GM20000 (cell line): Measurements from ENCODE around the gene CFAP251.

Experiments used
- DNase-seq: peaks from one replicate; pipeline ENCODE4 v3.0.0; 2012; ENCODE audit warnings: low spot score
- TF ChIP-seq, protein P1 (sequence below): IDR thresholded peaks from 2 replicates; pipeline ENCODE4 v1.5.1; 2012; ENCODE audit warnings: mild to moderate bottlenecking, control low read depth; ENCODE audit errors: extremely low read depth, missing control alignments

Gene CFAP251

DNA sequence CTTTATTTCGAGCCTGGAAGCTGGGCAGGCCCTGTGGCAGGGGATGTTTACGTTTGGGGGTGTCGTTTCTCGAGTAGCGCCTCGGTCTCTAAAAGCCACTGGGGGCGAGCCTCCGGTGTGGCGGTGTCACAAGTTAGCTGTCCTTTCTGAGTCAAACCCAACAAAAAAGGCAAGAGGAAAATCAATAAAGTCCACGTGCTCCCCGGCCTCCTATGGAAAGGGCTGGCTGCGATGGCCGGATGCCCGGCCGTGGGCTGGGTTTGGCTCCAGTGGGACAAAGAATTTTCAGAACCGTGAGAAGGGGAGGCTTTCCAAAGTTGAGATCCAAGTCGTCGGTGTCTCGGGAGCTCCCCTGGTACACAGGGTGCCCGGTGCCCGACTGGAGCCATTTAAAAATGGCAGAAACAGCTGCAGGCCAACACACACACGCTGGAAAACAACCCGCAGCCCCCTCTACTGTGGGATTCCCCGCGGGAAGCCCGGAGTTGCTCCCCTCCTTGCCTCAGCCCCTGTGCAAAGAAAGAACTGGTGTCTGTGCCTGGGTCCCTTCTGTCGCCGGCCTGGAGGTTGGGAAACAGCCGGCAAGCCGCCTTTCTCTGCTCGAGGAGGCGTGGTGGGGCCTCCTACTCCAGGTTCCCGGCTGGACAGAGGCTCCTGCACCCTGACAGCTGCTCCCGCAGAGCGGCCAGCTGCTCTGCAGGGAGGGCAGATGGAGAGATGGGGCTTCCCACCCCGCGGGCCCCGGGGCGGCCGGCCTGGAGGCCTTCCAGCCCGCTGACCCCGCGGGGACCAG is 105.1 kb downstream of the CFAP251 start:
- TF ChIP-seq, protein P1, sequence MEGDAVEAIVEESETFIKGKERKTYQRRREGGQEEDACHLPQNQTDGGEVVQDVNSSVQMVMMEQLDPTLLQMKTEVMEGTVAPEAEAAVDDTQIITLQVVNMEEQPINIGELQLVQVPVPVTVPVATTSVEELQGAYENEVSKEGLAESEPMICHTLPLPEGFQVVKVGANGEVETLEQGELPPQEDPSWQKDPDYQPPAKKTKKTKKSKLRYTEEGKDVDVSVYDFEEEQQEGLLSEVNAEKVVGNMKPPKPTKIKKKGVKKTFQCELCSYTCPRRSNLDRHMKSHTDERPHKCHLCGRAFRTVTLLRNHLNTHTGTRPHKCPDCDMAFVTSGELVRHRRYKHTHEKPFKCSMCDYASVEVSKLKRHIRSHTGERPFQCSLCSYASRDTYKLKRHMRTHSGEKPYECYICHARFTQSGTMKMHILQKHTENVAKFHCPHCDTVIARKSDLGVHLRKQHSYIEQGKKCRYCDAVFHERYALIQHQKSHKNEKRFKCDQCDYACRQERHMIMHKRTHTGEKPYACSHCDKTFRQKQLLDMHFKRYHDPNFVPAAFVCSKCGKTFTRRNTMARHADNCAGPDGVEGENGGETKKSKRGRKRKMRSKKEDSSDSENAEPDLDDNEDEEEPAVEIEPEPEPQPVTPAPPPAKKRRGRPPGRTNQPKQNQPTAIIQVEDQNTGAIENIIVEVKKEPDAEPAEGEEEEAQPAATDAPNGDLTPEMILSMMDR, result no peak
- peak; percentile 81 for DNase-seq

DNA sequence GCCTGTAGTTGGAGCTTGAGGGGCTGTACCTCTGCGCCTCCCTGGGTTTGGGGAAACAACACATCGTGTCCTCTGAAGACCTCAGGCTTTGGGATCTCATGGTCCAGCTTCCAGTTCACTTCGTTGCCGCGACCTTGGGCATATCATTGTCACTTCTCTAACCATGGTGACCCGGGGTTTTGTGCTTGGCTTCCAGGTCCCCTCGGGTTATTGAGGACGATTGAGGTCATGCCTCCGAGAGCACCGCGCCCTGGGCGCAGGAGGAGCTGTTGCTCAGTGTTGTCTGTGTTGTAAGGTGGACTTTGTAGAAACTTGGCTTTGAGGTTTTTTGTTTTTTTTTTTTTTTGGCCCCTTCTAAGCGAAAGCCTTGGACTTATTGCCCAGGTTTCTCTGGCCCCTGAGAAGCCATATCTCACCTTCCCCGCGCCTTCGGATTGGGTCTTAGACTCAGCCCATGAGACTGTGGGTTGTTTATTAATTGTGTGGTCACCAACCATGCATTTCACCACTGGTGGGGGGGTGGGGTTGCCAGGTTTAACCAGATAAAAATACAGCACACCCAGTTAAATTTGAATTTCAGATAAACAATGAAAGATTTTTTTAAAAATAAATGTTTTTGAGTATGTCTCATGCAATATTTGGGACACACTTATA is 105.9 kb downstream of the CFAP251 start:
- DNase-seq, result peak; percentile 63
- TF ChIP-seq, protein P1, result no peak

DNA sequence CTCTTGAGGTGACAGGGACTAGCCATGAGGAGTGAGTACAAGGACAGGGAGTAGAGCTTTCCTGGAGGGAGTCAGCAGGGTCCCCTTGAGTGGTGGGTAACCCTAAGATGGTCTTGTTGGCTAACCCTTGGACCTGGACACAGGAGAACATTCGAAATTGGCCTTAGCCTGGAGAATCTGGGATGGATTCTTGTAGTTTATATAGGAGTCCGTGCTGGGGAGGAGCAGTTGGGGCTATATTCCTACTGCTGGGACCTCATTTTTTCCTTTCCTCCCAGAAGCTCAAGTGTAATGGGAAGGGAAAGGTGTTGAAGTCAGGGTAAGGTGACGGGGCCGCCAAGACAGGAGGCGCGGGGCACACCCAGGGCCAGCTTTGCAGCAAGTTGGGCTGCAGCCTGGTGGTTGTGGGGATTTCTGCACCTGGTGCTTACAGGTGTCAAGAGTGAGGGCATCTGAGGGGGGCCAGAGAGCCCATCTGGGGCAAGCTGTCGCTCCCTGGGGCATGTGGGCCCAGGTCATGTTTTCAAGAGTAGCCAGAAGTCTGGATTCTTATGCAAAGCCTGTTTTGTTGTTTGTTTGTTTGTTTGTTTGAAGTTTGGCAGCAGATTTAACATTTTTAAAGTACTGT is 108.4 kb downstream of the CFAP251 start:
- DNase-seq, result no peak
- TF ChIP-seq, protein P1, result no peak

DNA sequence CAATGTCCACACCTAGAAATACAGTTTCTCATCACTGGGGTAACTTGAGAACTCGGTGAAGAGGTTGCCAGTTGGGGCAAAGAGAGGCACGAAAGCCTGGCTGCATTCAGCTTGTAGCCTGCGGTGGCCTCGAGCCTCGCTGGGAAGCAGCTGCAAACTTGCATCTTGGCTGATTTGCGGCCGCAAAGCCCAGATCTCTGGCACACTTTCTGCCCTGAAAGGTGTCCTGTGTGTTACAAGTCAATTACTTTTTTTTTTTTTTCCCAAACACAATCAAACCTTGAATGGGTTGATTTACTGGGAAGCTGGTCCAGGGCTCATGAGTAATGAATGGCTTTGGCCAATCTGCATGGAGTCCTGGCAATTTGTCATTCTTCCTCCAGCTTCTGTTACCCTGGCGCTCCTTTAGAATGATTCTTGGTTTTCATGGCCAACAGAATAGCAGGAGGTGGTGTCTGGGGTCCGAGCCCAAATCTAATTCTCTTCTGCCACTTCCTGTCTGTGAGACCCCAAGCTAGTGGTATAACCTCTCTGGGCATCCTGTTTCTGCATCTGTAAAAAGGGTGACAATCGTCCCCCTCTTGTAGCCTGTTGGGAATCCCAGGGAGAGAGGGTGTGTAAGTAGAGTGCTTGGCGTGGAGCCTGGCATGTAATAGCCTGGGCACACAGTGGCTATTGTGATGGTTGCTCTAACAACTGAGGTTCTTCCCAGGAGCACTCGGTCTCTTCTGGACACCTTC is 109.9 kb downstream of the CFAP251 start:
- TF ChIP-seq, protein P1, result no peak
- no peak for DNase-seq

DNA sequence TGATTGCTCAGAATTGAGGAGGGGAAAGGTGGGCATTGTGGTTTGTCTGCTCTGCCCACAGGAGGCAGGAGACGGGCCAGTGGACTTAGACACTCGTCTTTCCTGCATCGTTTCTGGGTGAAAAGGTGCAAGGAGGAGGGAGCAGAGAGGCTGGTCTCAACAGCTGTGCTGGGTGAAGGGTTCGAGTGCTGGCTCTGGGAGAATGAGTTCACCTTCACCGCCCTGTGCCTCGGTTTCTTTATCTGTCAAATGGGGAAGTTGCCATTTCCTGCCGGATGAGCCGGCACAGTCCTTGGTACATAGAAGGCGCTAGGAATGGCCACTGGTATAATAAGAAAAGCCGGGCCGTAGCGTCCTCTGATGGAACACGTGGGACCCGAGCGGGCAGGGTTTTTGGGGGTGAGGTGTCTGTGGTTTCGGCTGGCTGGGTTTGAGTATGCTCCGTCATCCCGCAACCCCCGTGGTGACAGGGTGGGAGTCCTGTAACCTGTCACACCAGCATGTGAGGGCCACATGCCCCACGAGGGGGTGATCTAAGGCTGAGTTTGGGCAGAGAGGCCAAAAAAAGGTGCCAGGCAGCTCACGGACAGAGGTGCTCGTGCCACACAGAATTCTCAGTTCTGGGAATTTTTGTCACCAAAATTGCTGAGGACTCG is 110.6 kb downstream of the CFAP251 start:
- peak; percentile 79 for DNase-seq
- TF ChIP-seq, protein P1, result no peak

DNA sequence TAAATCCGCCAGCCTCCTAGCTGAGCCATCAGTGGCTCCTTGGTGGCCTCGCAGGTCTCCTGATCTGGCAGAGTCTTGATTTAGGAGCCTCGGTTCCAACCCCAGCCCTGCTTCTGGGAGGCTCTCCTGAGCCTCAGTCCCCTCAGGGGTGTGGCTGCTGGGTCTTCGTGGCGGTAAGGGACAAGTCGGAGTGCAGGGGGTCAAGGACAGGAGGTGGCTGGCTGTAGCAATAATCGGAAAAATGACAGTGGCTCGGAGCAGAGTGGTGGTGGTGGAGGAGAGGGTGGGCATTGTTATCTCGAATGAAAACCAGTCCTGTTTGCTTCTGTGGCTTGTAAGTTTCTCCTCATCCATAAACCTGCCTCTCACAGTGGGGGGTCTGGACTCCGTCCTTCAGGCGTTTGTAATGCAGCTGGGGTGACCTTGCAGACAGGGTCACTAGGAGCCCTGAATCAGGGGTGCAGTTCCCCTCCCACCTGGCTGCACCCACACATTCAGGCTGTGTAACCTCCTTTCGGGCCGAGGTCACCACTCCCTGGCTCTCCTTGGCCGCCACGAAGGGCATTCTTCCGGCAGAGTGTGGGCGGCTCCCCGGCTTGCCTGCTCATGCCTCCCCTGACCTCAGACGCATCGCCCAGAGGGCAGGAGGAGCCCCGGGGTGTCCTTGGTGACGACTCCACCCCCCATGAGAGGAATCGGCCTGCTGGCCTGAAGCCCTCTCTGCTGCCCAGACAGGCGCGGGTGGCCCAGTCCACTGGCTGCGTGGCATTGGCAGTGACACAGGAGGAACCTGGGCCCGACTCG is 111.4 kb downstream of the CFAP251 start:
- DNase-seq, result no peak
- TF ChIP-seq, protein P1, result no peak
